DOHH2 (cell line): ENCODE measurements around the gene MEGF8.
A peak's percentile ranks its signal among the peaks of the same experiment; 100 is the strongest.

Experiments
- H3F3A ChIP-seq: fragments of 200-600 bp; sonication (generic), shearing (Covaris generic); 2 replicates; pipeline ENCODE4 v1.6.0; 2016; ENCODE audit warnings: antibody characterized with exemption, mild to moderate bottlenecking; ENCODE audit not compliant: control insufficient read depth, insufficient read depth
- H3K27ac ChIP-seq: fragments of 200-600 bp; sonication (generic); 2 replicates; pipeline ENCODE4 v1.5.1; 2014; ENCODE audit warnings: low read depth, mild to moderate bottlenecking, low read length, moderate library complexity
- H3K27me3 ChIP-seq: fragments of 200-600 bp; sonication (generic); 2 replicates; pipeline ENCODE4 v1.6.1; 2014; ENCODE audit warnings: mild to moderate bottlenecking, low read length, mixed read lengths; ENCODE audit not compliant: control insufficient read depth
- H3K36me3 ChIP-seq: fragments of 200-600 bp; sonication (generic); 2 replicates; pipeline ENCODE4 v1.6.1; 2014; ENCODE audit warnings: mild to moderate bottlenecking, low read length, moderate library complexity, mixed read lengths; ENCODE audit not compliant: control insufficient read depth
- H3K4me1 ChIP-seq: fragments of 200-600 bp; sonication (generic); 2 replicates; pipeline ENCODE4 v1.6.1; 2014; ENCODE audit warnings: mild to moderate bottlenecking, low read length, mixed read lengths; ENCODE audit not compliant: control insufficient read depth
- H3K4me2 ChIP-seq: fragments of 200-600 bp; sonication (generic); 2 replicates; pipeline ENCODE4 v1.6.0; 2014; ENCODE audit warnings: mild to moderate bottlenecking, low read length, moderate library complexity
- H3K4me3 ChIP-seq: fragments of 200-600 bp; sonication (generic); 2 replicates; pipeline ENCODE4 v1.5.1; 2014; ENCODE audit warnings: mild to moderate bottlenecking, low read length, mixed read lengths
- H3K79me2 ChIP-seq: fragments of 200-600 bp; sonication (generic); 2 replicates; pipeline ENCODE4 v1.6.1; 2014; ENCODE audit warnings: mild to moderate bottlenecking, low read length, mixed read lengths; ENCODE audit not compliant: control insufficient read depth
- H3K9me2 ChIP-seq: fragments of 200-600 bp; sonication (generic); replicated peaks from 2 replicates; pipeline ENCODE4 v1.6.1; 2014; ENCODE audit warnings: mild to moderate bottlenecking, low read length, mixed read lengths; ENCODE audit not compliant: control insufficient read depth
- H3K9me3 ChIP-seq: fragments of 200-600 bp; sonication (generic); 2 replicates; pipeline ENCODE4 v1.6.1; 2014; ENCODE audit warnings: antibody characterized with exemption, low read length, mixed read lengths; ENCODE audit not compliant: control insufficient read depth, insufficient read depth
- H4K20me1 ChIP-seq: fragments of 200-600 bp; sonication (generic); 2 replicates; pipeline ENCODE4 v1.6.0; 2014; ENCODE audit warnings: low read depth, mild to moderate bottlenecking, antibody characterized with exemption, low read length, moderate library complexity; ENCODE audit not compliant: control insufficient read depth, insufficient read depth
- CTCF ChIP-seq: fragments of 200-600 bp; sonication (generic); IDR thresholded peaks from one replicate; pipeline ENCODE4 v1.5.1; 2014; ENCODE audit warnings: antibody characterized with exemption, mild to moderate bottlenecking, low read depth, low read length; ENCODE audit not compliant: poor library complexity, severe bottlenecking
- EZH2phosphoT487 ChIP-seq: fragments of 200-600 bp; sonication (generic); IDR thresholded peaks from 2 replicates; pipeline ENCODE4 v1.6.1; 2017; ENCODE audit warnings: borderline replicate concordance, mild to moderate bottlenecking, antibody characterized with exemption, low read length, moderate library complexity, mixed read lengths

Gene MEGF8

DNA sequence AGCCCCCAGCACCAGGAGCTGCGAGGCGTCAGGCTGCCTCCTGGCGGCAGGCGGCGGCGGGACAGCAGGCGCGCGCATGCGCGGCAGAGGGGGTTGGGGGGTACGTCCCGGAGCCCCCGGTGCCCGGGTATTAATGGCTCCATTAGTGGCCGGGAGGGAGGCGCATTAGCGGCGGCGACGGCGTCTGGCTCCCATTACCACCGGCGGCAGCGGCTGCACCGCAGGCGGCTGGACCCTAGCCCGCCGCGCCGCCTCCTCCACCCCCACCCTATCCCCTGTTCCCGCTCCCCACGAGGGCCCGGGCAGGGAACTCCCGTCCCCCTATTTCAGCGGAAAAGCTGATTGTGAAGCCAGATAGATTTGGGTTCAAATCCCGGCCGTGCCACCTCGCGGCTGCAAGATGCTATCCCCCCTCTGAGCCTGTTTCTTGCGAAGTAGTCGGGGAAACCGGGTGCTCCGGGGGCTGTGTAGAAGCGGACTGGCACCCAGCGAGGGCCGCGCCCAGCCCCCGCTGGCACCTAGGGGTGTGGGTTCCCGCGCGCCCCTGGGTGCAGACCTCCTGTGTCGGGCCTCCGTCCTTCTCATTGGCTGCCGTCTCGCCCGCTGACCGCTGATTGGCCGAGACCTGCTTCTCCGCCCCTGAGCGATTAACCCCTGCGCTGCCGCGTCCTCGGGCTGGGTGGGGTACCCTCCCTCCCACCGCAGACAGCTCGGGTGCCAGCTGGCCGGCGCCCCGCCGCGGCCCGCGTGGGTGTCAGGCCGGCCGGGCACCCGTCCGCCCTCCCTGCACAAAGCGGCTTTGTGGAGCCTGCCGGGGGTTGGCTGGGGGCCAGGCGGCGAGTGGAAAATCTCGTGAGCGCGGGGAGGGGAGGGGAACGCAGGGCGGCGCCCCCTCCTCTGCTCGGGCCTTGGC, 45.3 kb upstream of the MEGF8 start:
- H3K27ac ChIP-seq, result peak overlapping the region; percentile 89
- H3K4me2 ChIP-seq, result peak overlapping the region; percentile 99
- H3K9me2 ChIP-seq, result no peaks in the 10 kb centered on the region
- H3K27me3 ChIP-seq, result no peaks in the 10 kb centered on the region
- no peaks in the 10 kb centered on the region for H4K20me1 ChIP-seq
- H3K79me2 ChIP-seq, result peaks cover 22% of the 10 kb centered on the region
- TF ChIP-seq CTCF, result peak; percentile 89
- no peak for TF ChIP-seq EZH2phosphoT487
- H3K4me1 ChIP-seq, result peaks cover 43% of the 10 kb centered on the region
- peak overlapping the region; percentile 78 for H3K4me3 ChIP-seq
- no peaks in the 10 kb centered on the region for H3K9me3 ChIP-seq
- peaks cover 12% of the 10 kb centered on the region for H3F3A ChIP-seq
- no peaks in the 10 kb centered on the region for H3K36me3 ChIP-seq

- no peaks in the 10 kb centered on the region for H3K9me3 ChIP-seq
- peak overlapping the region; percentile 89 for H3K27ac ChIP-seq
- no peak for TF ChIP-seq CTCF
- TF ChIP-seq EZH2phosphoT487, result no peak
- H3K36me3 ChIP-seq, result peaks cover 2% of the 10 kb centered on the region
- H3K79me2 ChIP-seq, result peaks cover 28% of the 10 kb centered on the region
- H3K27me3 ChIP-seq, result no peaks in the 10 kb centered on the region
- H3K9me2 ChIP-seq, result no peaks in the 10 kb centered on the region
- H3K4me3 ChIP-seq, result peak overlapping the region; percentile 78
- 0 out of 2 replicates have a peak, but pooled peaks cover 3% of the 10 kb centered on the region for H4K20me1 ChIP-seq
- H3F3A ChIP-seq, result peaks cover 12% of the 10 kb centered on the region
- H3K4me2 ChIP-seq, result peak overlapping the region; percentile 99
- peaks cover 49% of the 10 kb centered on the region for H3K4me1 ChIP-seq
Measured at GRCh38 chr19:42280815-42281145, 44.7 kb upstream of the MEGF8 start.

DNA sequence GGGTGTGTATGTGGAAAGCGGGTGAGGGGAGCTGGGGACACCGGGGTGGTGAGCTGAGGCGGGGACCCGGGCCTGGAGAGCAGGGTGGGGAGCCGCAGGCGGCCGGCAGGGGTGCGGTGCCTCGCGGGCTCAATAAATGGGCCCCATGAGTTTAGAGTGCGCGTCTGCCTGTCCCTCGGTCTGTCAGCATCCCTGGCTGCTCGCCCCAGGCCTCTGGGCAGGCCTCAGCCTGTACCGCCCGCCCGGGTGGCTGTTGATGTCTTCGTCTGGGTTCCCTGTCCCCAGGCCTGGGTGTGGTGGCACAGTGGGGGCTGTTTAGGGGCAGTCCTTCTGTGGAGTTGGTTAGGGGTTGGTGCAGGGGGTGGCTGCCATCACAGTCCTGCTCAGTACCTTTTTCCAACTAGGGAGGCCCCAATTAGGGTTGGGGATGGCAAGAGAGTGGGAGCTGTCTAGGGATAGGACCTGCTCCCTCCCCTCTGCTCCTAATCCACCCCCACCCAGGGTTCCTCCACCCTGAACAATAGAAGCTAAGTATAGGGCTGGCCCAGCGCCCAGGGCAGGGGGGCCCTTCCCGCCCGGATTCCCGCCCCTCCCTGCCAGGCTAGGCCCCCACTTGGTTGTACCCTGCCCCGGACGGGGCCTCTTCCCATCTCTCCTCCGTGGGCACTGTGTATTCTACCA, 44.1 kb upstream of the MEGF8 start:
- Histone ChIP-seq H3K27me3 (no peaks in the 10 kb centered on the region), H3K9me3 (no peaks in the 10 kb centered on the region), H4K20me1 (0 out of 2 replicates have a peak, but pooled peaks cover 3% of the 10 kb centered on the region), H3K4me3 (peak overlapping the region; percentile 78), H3K36me3 (peaks cover 7% of the 10 kb centered on the region), H3K4me1 (peaks cover 54% of the 10 kb centered on the region), H3K27ac (peak overlapping the region; percentile 89), H3F3A (peaks cover 12% of the 10 kb centered on the region), H3K79me2 (peaks cover 33% of the 10 kb centered on the region), H3K9me2 (no peaks in the 10 kb centered on the region), H3K4me2 (peak overlapping the region; percentile 99)
- TF ChIP-seq EZH2phosphoT487 (no peak), CTCF (no peak)
